Activated CD4-positive, alpha-beta T cell treated with anti-CD3 and anti-CD28 coated beads, Interleukin-2, Interleukin-4, amounts not matched to agents 100 ng/mL and 50 ng/mL, durations not matched to agents 16 hours and 8 hours (primary cell): ENCODE data around the gene TMEM127.
A peak's percentile ranks its signal among the peaks of the same experiment; 100 is the strongest.
"Not testable (repeated sequence)": the region's sequence is repeated elsewhere in the genome, so short reads cannot be mapped to it uniquely, and the experiment has no call there.

ENCODE experiments used
- DNase-seq: peaks from one replicate; pipeline ENCODE4 v3.0.0-alpha.2; 2020; ENCODE audit warnings: low spot score

TMEM127 gene, protein sequence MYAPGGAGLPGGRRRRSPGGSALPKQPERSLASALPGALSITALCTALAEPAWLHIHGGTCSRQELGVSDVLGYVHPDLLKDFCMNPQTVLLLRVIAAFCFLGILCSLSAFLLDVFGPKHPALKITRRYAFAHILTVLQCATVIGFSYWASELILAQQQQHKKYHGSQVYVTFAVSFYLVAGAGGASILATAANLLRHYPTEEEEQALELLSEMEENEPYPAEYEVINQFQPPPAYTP

DNA sequence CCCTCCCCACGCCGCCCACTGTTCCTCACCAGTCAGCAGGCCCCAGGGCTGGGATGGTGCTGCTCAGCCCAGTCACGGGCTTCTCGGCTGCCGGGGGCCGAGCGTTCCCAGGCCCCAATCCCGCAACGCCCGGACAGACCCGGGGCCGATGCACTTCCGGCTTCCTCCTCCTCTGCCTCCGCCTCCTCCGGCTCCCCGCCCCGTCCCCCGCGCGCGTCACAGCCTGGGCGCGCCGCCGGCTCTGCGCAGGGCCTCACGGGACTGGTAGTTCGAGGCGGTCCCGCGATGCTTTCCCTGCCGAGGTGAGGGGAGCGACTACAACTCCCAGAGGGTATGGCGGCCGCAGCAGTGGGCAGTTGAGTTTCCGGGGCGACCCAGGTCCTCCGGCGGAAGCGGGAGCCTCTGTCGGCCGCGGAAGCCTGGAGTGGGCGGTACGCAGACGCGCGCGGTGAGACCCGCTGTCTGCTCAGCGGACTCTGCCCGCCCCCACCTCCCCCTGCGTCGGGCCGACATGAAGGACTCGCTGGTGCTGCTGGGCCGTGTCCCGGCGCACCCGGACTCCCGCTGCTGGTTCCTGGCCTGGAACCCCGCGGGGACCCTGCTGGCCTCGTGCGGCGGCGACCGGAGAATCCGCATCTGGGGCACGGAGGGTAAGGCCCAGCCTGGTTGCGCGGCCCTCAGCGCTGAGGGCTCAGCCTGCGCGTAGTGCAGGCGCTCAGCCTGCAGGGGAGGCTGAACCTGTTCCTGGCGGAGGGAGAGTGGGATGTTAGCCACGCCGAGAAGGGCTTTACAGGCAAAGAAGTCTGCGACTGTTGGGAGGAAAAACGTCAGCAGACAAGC is at the start of gene TMEM127, which contains the start of gene CIAO1:
Gene TMEM127, minus strand, starts transcription at position 158 of the 840 bp plus-strand sequence. CDS start 616 bp downstream, outside the sequence.
Gene CIAO1, plus strand, starts transcription at position 386 of the 840 bp plus-strand sequence. Its CDS starts 126 bp downstream, at position 512.
- DNase-seq, result peak; percentile 99

DNA sequence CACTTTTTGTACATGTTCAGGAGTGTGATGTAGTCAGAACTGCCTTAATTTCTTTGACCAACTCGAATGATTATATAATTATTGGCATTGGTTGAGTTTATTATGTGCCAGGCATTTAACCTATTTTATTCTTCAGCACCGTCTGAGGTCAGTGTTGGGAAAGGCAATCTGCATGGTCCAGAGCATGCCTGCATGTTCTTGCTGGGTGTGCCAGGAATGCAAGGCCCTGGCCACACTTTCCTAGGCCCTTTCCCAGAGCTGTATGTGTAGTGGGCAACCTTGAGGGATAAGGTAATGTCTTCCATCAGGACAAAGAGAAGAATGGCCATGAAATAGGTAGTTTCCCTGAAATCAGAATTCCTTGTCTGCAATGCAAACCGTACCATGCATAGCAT is 49.2 kb upstream of the TMEM127 start:
- no peak for DNase-seq

DNA sequence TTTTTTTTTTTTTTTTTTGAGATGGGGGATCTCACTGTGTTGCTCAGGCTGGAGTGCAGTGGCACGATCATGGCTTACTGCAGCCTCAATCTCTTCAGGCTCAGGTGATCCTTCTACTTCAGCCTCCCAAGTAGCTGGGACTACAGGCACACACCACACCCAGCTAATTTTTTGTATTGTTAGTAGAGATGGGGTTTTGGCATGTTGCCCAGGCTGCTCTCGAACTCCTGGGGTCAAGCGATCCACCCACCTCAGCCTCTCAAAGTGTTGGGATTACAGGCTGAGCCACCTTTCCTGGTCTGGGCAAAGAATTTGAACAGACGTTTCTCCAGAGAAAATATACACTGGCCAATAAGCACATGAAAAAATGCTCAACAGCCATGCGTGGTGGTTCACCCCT is 42.5 kb upstream of the TMEM127 start:
- no peak for DNase-seq

DNA sequence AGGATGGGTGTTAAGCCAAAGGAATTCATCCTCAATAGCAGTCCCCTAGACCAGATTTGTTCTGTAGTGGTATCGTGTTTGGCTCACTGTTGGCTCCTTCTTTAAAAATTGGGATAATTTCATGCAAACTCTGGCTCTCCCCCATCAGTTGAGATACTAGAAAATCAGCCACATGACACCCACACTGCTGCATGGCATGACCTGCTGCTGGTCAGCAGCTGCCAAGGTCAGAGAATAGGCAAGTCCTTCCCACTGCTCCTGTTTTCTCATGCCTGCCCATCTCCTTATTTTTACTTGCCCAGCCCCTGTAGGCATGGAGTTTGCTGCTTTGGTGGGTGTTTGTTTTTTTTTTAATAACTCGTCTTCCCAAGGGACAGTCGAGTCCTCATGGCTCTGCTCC is 40.6 kb upstream of the TMEM127 start:
- DNase-seq, result no peak

DNA sequence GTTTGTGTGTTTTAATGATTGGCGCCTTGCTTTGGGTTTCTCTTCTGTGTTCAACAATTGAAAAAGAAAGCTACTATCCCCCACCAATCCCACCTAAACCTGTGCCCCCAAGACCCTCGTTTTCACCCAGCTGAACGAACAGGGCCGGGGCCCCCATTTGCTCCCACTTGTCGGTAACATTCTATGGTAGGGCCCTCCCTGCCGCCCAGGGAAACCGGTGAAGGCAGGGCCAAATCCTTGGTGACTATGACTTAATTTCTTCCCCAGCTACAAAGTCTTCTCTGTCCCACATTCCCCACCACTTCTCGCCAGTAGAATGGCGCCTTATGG is 40.1 kb upstream of the TMEM127 start:
- no peak for DNase-seq

DNA sequence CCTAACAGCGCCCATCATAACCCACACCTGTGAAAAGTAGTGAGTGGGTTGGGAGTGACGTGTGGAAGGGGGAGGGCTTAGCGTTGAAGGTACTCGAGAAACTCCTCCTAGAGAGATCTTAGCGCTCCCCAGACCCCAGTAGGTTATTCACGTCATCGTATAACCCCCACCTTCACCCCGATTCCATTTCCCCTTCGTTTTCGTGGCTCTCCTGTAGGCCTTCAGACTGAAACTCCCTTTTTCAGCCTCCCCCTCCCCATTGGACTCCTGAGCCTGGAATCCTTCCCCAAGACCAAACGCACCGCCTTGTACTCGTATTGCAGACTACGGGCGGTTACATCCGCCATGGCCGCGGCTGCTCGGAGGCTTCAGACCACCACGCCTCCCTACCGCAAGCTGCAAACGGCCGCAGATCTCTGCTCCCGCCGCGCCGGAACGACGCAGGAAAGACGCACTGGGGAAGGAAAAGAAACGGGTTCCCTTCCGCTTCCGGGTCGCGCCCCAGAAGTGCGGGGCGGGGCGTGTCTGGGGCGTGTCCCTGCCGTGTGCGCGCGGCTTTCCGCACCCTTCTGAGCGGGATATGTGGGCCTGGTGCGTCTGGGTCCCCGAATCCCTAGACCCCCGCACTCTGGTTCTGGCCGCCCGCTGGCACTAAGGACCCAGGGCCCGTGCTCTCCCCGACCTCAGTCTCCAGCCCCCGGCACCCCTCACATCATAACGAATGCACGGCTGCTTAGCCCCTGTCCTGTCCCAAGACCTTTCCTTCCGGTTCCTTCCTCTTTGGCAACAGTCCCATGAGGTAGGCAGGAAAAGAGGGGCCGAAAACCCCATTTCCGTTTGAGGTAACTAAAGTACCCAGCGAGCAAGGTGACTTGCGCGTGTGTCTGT is 39.5 kb upstream of the TMEM127 start, which contains the start of gene SNRNP200:
Gene SNRNP200, minus strand, starts transcription at position 456 of the 888 bp plus-strand sequence. Its CDS starts 109 bp downstream, at position 347.
- peak; percentile 94 for DNase-seq

DNA sequence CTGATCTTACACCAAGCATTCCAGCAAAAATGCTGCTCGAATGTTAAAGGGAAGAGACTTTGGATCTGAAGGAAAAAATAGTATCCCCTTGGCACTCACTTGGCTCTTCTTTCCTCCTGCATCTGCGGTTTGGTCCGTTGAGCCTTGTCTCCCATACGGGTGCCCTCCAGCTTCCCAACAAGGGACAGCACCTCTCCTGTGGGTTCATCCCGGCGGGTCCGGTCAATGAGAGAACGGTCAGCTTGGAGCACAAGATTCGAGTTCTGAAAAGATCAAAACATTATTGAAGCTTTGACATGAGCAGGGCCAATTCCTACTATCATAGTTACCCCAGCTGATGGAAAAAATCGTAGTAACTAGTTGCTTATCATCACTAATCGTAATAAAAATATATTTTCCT is 38.8 kb upstream of the TMEM127 start:
- DNase-seq, result no peak

DNA sequence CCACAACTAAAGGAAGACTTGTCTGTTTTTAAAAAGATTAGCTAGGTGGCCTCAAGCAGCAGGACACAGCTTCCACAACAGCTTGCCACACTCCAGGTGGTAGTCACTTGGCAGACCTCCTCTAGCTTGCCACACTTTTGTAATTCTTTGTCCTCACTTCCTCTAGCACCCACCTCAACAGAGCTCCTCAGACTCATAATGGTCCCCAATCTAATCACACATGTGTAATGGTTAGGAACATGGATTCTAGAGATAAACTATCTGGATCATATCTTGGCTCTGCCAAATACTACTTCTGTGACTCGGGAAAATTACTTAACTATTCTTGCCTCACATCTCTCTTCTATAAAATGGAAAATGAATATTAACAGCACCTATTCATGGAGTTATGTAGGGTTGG is 36.1 kb upstream of the TMEM127 start:
- DNase-seq, result no peak

DNA sequence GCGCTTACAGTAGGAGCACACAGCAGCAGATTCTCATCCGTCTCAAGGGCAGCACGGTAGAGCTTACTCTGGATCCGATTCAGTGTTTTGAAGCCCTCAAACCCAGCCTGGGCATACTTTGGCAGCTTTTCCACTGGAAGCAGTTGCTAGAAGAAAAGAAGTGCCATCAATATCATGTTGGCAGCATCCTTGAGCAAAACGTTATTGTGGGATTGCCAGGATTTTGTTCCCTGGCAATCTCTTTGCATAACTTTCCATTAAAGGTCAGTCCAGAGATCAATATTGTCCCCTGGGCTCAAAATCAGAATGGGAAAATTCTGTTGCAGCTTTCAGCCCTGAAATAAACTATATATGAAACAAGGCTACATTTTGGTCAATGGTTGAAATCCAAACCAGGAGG is 31.1 kb upstream of the TMEM127 start:
- DNase-seq, result no peak

DNA sequence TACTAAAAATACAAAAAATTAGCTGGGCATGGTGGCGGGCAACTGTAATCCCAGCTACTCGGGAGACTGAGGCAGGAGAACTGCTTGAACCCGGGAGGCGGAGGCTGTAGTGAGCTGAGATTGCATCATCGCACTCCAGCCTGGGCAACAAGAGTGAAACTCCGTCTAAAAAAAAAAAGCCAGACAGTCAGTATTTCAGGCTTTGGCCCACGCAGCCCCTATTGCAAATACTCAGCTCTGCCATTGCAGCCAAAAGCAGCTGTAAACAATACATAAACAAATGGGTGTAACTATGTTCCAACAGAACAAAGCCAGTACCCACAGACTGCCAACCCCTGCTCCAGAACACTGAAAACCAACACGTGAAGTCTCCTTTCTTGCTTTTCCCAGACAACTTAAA is 28.5 kb upstream of the TMEM127 start:
- DNase-seq, result not testable (repeated sequence)

DNA sequence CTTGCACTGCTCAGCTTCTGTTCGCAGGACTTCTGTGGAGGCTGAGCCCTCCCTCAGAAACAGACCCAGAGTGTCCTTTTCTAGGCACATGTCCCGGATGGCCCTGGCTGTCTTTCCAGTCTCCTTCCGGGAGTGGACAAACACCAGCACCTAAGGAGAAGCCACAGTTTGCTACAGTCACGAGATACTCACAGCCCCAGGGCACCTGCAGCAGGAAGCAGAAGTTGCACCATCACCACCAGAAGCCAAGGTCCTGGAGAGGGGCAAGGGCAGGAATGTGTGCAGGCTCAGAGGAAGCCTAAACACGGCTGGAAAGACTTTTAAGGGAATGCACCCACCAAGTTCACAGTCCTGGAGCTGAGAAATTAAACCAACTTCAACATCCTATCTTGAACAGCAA is 26.0 kb upstream of the TMEM127 start:
- DNase-seq, result no peak

DNA sequence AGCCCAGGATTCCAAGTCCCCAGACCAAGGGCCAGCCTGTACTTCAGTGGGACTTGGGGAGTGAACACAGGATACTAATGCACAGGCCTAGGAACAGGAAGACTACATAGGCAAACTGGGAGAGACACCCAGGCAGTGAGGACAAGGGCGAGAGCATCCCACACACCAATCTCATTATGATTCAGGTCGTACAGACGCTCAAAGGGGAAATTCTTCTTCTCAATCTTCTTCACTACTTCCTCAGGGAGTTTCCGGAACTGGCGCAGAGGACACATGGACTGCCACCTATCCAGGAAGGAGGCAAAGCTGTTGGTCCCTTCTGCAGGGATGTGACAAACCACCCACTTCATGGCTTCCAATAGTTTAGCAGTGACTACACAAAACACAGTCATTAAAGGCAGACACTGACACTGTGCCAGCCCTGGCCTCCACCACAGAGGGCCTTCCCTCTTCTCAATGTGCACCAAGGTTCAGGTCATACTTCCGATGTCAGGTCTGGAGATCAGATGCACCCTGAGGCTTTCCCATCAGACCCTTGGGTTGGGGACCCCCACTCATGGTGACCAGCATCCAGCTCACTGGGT is 21.6 kb upstream of the TMEM127 start:
- DNase-seq, result no peak

DNA sequence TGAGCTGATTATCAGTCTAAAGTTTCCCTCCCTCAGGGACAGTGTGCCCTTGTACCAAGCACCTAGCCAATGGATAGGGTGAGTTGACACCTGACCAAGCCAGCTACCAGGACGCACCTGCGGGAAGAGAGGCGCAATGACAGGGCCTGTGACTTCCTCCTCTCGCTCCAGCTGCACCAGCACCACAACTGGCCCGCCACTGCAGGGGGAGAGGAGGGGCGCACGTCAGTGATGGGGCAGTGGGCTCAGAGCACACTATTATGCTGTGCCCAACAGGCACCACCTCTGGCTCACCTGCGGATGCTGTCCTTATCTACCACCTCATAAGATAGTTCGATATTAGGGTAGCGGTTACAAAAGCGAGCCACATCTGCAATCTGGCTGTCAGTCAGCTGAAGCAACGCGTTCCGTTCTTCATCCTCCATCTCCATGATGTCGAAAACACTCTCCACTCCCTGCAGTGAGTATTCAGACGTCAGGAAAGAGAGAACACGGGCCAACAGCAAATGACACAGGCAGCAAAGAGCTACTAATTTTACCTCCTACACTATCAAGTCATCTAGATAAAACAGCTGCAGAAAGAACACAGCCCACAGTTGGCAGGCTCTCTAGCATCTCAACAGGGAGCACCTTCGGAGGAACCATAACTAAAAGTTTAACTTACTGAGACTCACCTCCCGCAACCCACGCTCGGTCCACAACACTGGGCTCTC is 11.1 kb upstream of the TMEM127 start:
- DNase-seq, result no peak

DNA sequence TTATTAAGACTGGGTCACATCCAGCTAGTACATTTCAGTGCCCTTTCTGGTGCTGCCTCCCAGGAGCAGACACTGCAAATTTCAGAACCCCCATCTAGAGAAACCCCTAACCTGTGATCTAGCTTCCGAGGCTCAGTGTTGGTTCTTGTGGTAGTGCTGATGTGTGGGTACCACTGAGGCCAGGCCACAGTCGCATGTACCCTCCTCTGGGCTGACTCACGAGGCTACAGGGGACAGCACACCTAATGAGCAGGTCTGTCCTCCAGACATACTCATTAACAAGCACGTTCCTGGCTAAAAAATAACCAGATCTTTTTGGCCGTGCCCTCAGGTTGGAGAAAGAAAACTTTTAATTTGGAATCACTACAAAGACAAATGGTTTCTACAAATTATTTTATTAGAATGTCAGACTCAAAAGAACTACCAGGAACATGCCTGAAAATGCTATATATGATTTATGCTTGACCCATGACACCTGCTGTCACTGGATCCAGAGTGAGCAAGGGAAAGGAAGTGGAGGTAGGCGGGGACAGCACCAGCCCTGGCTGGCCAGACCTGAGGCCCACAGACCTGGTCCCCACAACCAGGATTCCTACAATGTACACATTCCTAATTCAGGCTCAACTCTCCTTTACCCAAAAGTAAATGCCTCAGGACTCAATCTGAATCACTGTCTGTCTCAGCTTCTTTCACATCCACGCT is 8.7 kb upstream of the TMEM127 start:
- no peak for DNase-seq

DNA sequence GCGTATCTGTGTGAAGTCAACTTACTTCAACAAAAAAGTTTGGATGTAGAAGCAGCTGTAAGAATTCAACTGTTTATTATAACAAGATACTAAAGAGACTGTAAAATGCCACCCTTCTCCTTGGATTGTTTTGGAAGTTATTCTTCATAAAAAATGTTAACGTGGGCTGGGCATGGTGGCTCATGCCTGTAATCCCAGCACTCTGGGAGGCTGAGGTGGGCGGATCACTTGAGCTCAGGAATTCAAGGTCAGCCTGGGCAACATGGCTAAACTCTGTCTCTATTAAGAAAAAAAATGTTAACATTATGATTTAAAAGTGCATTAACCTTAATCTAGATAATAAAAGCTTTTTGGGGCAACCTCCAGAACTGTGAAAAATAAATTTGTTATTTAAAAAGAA is 8.0 kb upstream of the TMEM127 start:
- DNase-seq, result no peak

DNA sequence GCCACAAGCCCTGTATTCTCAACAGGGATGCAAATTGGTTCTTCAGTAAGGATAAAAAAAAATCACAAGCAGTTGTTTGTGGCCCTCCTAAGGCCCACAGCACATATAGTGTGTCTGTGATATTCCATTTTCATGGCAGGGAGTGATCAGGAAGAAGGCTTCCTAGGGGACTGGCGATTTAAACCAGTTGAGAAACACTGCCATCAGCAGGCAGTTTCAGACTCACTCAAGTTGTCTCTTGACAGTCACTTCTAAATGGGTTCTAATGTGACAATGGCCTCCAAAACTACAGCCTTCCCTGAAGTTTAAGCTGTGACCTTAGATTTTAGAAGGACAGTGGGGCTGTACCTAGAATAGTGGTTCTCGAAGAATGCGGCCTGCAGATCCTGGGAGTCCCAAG is 6.2 kb upstream of the TMEM127 start:
- DNase-seq, result no peak

DNA sequence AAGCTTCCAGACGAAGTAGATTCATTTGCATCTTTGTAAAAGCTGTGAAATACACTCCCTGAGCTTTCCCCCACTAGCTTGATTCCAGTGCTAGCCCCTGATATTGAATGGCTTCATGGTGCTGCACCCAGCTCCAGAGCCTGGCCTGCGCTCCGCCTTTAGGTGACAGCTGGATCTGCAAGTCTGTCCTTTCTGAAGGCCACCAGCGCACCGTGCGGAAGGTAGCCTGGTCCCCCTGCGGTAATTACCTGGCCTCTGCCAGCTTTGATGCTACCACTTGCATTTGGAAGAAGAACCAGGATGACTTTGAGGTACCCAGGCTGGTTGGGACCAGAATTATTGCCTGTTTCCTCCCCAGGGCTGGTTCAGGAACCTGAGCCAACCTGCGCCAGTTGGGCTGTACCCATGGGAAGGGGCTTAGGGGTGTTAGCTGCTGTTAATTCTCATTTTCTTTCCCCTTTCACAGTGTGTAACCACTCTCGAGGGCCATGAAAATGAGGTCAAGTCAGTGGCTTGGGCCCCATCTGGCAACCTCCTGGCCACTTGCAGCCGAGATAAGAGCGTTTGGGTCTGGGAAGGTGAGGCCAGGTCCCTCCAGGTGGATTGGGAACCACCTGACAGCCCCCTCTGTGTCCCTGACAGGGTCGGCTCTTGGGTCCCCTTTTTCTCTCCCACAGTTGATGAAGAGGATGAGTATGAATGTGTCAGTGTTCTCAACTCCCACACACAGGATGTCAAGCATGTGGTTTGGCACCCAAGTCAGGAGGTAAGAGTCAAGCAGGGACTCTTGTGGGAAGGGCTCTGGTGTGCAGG is 1.6 kb upstream of the TMEM127 start:
- DNase-seq, result peak; percentile 62

DNA sequence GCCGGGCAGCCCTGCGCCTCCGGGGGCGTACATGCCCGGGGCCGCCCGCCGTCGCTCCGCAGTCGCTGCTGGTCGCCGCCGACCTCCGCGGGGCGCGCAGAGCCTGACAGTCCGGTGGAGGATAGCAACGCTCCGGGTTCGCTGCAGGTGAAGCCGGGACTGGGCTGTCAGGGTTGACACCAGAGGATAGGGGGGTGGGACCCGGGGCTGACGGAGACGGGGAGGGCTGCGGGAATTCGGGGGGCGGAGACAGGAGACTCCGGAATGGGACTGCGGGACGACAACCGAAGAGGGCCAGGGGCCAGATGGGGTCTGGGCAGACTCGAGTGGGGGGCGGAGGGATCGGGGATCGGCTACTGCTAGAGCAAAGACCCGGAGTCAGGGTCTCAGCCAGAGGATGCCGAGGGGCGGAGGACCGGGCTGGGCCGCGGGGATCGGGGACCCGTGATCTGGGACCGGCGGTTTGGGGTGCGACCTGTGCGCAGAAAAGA is 403 bp downstream of the TMEM127 start:
- peak; percentile 10 for DNase-seq

DNA sequence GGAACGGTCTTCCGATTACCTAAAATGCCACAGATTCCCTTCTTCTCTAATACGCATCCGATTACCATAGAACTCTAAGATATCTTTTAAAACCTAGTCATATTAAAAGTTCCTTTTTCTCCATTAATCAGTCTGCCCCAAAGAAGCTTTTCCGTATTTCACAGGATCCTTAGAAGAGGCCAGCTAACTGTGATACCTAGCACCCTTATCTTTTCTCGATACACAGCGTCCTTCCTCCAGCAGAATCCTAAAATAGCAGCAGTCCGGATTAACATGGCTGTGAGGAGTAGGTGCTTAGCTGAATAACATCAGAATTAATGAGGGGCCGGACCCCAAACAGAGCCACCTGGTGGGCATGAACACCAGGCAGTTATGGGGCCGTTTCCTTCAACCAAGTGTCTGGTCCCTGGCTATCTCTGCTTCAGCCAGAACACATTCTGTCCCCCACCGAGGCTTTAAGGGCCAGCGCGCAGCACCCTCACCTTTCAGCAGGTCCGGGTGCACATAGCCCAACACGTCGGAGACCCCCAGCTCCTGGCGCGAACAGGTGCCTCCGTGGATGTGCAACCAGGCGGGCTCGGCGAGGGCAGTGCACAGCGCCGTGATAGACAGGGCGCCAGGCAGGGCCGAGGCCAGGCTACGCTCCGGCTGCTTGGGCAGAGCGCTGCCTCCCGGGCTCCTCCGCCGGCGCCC is 995 bp downstream of the TMEM127 start:
- DNase-seq, result peak; percentile 9
